Glomerular endothelial cell (primary cell): ENCODE measurements around the gene FAM81B. TPM values are rescaled to one million over a fixed set of nuclear protein-coding genes. Genes with fewer than 3 reads are reported as not detected.

Experiments
- DNase-seq: peaks from one replicate; pipeline ENCODE4 v3.0.0-alpha.2; 2011; ENCODE audit warnings: low read depth, low spot score; ENCODE audit errors: extremely low read depth
- total RNA-seq: library from RNA; depleted of rRNA; stranded (reverse); fragments of >200 nt; gene quantifications from 2 replicates; pipeline ENCODE4 v1.2.3, GENCODE V29; 2015

FAM81B gene
- total RNA-seq, 1 donor from 2014 or later = 0.47 TPM

DNA sequence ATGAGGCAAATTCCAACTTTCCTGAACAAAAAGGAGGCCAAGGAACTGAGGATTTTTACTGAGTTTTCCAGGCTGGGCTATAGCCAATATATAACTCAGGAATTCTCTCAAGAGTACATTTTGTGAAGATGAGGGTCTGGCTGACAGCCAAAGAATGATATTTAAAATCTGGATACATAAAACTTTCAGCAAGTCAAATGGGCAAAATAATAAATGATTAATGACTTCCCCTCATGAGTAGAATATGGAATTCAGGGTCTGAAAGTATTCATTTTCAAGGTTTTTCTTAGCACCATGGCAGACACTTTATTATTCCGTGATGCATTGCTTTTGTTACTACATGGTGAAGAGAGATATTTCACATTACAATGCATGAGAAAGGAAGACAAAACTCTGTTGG, 7.8 kb downstream of the FAM81B start:
- DNase-seq = no peak

- no peak for DNase-seq
Observed at GRCh38 chr5:95401626-95402025, 10.5 kb downstream of the FAM81B start.

- DNase-seq = no peak
Observed at GRCh38 chr5:95403996-95404395, 12.8 kb downstream of the FAM81B start.

DNA sequence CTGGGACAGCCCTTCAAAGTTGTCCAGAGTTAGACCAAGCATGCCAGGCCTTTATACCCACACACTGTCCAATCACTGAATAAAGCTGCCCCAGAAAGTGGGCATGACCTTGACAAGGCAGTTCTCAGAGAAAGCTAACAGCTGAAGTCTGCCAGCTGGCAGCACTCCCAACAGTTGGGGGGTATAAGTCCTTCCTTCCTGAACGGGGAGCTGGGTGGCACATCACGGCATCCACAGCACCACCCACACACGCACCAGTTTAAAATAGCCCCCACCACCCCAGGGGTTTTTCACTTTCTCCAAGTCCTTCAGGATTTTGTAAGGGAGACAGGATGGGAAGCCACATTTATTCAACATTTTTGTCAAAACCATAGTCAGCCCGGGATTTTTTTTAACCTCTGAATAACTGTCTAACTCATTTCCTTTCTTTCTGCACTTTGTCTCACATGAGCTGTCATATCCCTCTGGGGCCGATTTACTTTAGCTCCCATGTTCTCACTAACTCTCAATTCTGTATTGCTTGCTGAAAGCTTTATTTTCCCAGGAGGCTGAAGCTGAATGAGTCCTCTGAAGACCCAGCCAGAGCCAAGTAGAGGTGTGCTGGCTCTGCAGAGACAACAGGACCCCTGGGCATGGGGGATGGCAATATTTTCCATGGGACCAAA, 15.4 kb downstream of the FAM81B start:
- DNase-seq = no peak

DNA sequence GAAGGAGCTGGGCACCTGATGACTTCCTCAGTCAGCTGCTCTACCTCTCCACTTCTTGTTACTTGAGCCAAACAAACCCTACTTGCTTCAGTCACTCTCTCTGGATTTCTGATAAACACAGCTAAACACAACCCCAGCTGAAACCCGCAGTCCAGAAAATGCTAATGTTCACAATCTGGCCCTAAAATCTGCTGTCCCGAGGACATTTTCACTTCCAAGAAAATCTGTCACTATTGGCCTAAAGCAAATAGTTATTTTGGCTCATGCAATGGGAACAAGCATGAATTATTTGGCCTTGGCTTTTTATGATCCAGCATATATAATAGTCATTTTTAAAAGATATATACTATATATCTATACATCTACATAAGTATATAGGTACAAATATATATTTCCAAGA, 19.1 kb downstream of the FAM81B start:
- DNase-seq = no peak

DNA sequence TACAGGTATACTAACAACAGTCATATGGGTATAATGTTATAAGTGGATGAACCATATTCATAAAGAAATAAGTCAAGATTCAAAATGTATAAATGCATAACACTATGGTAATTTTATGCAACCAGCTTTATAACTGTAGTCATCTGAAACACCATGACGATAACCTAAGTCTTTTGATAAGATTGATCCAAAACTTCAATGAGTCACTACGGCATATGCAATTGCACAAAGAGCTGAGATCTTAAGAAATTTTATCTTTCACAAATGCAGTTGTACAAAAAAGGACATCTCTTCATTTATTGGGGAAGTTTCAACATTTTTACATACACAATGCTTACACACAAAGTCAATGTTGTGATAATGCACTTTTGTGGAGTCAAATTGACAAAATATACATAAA, 20.3 kb downstream of the FAM81B start:
- DNase-seq = no peak

- DNase-seq = no peak
Observed at GRCh38 chr5:95414451-95414850, 23.3 kb downstream of the FAM81B start.

DNA sequence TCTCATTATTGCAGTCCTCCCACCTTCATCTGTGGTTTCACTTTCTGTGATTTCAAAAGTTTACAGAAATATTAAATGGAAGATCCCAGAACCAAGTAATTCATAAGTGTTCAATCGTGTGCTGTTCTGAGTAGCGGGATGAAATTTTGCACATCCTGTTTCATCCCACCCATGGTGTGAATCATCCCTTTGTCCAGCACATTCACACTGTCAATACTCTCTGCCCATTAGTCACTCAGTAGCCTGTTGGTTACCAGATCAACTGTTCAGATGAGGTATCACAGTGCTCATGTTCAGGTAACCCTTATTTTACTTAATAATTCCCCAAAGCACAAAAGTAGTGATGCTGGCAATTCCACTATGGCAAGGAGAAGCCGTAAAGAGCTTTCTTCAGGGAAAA, 26.8 kb downstream of the FAM81B start:
- no peak for DNase-seq

GRCh38 chr5:95422838-95423237, 31.7 kb downstream of the FAM81B start:
- DNase-seq = no peak

DNA sequence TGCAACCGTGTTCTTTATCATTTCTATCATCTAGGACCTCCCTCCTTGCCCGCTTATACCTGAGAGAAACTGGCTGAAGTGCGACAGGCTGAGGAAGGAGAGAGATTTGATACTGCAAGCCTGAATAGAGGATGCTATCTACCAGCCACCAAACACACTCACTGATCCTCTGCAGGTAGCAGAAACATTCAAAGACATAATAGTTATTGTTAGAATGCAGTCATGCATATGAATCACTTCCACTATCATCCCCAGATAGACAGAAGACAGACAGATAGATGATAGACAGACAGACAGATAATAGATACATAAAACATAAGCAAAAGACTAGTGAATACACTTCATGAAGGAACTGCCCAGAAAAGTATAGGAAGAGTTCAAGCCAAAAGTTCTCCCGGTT, 32.9 kb downstream of the FAM81B start:
- DNase-seq = no peak

DNA sequence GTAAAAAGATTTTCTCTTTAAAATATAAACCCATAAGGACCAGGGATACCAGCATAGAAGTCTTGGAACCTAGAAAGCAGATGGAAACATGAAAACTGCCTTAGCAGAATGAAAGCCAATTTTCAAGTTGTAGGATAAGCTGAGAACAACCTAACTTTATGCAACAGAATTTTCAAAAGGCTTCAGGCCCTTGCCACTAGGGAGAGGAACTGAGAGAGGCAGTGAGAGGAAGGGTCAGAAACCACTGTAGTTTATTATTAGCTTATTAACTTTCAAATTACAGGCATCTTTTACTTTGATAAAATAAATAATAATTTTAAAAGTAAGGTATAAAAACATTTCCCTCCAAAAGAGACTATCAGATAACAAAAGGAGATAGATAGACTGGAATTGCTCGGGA, 33.4 kb downstream of the FAM81B start:
- DNase-seq = no peak

- DNase-seq = no peak
Observed at GRCh38 chr5:95426227-95426626, 35.1 kb downstream of the FAM81B start.

DNA sequence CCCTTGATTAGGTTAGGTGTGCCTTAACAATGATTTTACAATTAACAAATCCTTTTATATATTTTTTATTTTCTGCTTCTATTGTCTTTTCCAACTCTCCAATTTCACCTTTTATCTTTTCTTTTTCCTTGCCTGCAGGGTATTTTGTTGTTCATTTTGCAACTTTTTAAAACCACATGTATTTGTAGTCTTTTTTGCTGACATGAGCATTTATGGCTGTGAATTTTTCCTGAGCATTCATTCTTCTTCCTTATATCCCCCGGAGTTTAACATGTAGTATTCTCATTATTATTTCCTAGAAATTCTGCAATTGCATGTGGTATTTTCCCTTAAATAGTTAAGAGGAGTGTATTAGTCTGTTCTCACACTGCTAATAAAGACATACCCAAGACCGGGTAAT, 41.6 kb downstream of the FAM81B start:
- no peak for DNase-seq

DNA sequence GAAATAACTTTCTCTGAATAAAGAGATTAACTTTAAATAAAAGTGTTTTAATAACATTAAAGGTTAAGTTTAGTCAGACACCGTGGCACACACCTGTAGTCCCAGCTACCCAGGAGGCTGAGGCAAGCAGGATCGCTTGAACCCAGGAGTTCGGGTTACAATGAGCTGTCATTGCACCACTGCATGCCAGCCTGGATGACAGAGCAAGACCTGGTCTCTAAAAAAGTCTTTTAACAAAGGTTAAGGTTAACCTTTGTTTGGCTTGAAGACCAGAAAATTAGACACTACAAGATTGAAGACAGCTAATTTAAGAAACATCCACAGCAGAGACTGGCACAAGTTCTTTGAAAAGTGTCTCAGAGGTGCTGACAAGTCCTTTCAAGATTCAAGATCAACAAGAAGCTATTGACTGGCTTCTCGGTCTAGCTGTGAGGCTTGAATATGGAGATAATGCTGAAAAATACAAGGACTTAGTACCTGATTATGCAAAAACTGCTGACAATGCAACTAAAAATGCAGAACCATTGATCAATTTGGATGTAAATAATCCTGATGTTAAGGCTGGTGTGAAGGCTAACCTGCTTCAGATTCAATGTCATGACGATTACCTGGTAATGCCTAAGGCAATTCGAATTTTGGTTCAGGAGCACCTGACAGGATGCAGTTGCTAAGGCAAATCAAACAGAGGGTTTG, 48.8 kb downstream of the FAM81B start:
- DNase-seq = no peak

GRCh38 chr5:95440825-95441224, 49.7 kb downstream of the FAM81B start:
- no peak for DNase-seq

GRCh38 chr5:95441636-95442035, 50.5 kb downstream of the FAM81B start:
- no peak for DNase-seq

DNA sequence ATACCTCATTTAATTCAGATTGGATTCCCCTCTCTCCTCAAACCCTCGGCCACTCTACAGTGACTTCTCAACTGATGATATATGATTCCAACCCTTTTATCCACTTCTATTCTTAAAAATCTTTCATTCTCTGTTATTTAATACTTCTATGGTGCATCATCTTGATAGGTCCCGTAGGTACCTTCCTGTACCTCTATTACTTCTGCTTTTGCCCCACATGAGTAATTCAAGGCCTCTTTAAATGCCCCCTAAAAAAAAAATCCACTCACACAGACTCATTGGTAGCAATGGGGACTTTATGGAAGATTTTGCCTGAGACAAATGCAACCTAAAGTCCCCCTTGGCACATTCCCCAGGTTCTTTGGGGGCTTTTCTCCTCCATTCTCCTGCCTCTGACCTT, 54.3 kb downstream of the FAM81B start:
- no peak for DNase-seq

GRCh38 chr5:95445995-95446394, 54.8 kb downstream of the FAM81B start:
- DNase-seq = no peak

DNA sequence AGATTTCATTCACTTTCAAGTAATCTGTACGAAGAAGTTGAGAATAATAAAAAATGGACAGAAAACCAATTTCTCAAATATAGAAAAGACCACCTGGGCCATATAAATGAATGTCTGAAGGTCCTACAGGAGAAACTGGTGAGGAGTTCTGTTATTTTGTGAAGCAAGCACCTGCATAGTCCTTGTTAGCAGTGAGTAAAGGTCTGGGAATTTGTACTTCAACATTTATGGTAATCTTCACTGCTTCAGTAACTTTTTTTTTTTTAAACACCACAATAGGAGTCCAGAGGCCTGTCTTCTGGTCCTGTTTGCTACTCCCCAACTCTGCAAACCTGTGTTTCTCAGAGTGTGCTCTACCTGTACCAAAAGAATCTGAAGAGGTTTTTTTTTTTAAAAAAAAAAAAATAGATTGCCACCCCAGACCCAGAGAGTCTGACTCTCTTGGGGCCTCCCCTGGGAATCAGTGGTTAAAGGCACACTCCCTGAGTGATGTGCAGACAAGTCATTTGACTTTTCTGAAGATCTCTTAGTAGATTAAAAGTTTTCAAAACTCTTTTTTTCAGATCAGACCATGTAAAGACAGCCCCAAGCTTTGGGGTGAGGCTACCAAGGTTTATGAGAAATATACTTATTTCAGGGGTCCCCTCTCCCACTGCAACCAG, 55.5 kb downstream of the FAM81B start:
- DNase-seq = no peak

DNA sequence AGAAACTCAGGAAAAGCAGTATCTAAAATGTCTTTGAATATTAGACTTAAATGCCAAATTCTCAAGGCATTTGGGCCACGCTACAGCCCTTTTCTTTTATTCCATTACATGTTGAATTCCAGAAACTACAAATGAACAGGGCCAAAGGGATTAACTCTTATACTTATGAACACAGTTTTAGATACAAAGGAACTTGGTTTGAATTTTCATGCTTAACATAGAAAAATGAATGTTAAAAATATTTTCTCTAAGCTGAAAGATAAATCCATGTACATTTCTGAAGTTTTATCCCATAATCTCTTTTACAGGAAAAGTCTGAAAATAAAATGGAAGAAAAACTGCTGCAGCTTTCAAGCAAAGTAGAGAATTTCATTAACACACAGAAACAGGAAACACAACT, 56.8 kb downstream of the FAM81B start:
- DNase-seq = no peak

DNA sequence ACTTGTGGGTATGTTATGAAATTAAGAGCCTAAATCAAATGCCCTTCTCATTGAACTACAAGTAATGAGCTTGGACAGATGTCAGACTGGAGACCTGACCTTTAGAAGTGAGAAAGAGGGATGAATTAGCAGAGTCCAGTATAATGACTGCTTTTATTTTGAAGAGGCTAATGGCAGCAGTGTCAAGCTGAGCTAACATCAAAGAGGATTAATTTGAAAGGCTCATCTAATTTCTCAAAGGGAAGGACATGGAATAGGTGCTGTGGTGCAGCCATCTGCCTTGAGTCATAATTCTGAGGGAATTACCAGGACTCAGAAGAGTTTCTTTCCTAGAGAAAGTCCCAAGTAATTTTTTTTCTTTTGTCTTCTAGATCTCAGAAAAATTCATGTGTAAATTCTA, 57.6 kb downstream of the FAM81B start:
- no peak for DNase-seq

- DNase-seq = no peak
Observed at GRCh38 chr5:95449460-95449859, 58.3 kb downstream of the FAM81B start.
